Suppressor macrophage treated with lipopolysaccharide for 1 hour (primary cell): Measurements from ENCODE around the gene SDE2.
"Not testable (repeated sequence)": the region's sequence is repeated elsewhere in the genome, so short reads cannot be mapped to it uniquely, and the experiment has no call there.

ENCODE experiments used
- DNase-seq, 3 donors: peaks; one replicate each; pipeline ENCODE4 v3.0.0-alpha.2; 2020 to 2022

Gene SDE2

GRCh38 chr1:225999227-225999911 lies at the start of gene SDE2:
SDE2 (minus strand) TSS chr1:225999343; CDS start chr1:225999312, 31 bp downstream.
- DNase-seq = peak; percentile 99 to 100 (median 100)

GRCh38 chr1:226048886-226049285 lies 49.7 kb upstream of the SDE2 start:
- DNase-seq = peak in 1 of 3 donors; percentile 15

- peak in 1 of 3 donors; percentile 18 for DNase-seq
Observed at GRCh38 chr1:226047495-226047894, 48.4 kb upstream of the SDE2 start.

GRCh38 chr1:226046240-226046639 lies 47.1 kb upstream of the SDE2 start:
- DNase-seq = peak; percentile 86 to 90 (median 88)

GRCh38 chr1:226044514-226045101 lies 45.5 kb upstream of the SDE2 start:
- peak in 1 of 3 donors; percentile 18 for DNase-seq

GRCh38 chr1:226041419-226041818 lies 42.3 kb upstream of the SDE2 start:
- DNase-seq = peak in 1 of 3 donors; percentile 15

- no peak for DNase-seq
Observed at GRCh38 chr1:226038661-226039060, 39.5 kb upstream of the SDE2 start.

- DNase-seq = peak; percentile 33 to 44 (median 36)
Observed at GRCh38 chr1:226035915-226036314, 36.8 kb upstream of the SDE2 start.

- DNase-seq = peak; percentile 95 to 99 (median 98)
Observed at GRCh38 chr1:226034482-226034881, 35.3 kb upstream of the SDE2 start.

GRCh38 chr1:226033991-226034390 lies 34.8 kb upstream of the SDE2 start:
- DNase-seq = no peak

- peak; percentile 61 to 85 (median 64) for DNase-seq
Observed at GRCh38 chr1:226033582-226033981, 34.4 kb upstream of the SDE2 start.

GRCh38 chr1:226029568-226030225 lies 30.6 kb upstream of the SDE2 start:
- DNase-seq = no peak

- peak; percentile 88 to 98 (median 93) for DNase-seq
Observed at GRCh38 chr1:226029093-226029496, 30.0 kb upstream of the SDE2 start.

GRCh38 chr1:226027538-226028217 lies 28.5 kb upstream of the SDE2 start:
- DNase-seq = peak; percentile 30 to 40 (median 32)

- no peak for DNase-seq
Observed at GRCh38 chr1:226026833-226027232, 27.7 kb upstream of the SDE2 start.

GRCh38 chr1:226023735-226024134 lies 24.6 kb upstream of the SDE2 start:
- DNase-seq = no peak

- no peak for DNase-seq
Observed at GRCh38 chr1:226021801-226022200, 22.7 kb upstream of the SDE2 start.

- no peak for DNase-seq
Observed at GRCh38 chr1:226021401-226021800, 22.3 kb upstream of the SDE2 start.

GRCh38 chr1:226019572-226019971 lies 20.4 kb upstream of the SDE2 start:
- no peak for DNase-seq

- no peak for DNase-seq
Observed at GRCh38 chr1:226017070-226017469, 17.9 kb upstream of the SDE2 start.

GRCh38 chr1:226009650-226010044 lies 10.5 kb upstream of the SDE2 start:
- DNase-seq = no peak

GRCh38 chr1:226007126-226007892 lies 8.2 kb upstream of the SDE2 start:
- DNase-seq = not testable (repeated sequence)

GRCh38 chr1:226006686-226007085 lies 7.5 kb upstream of the SDE2 start:
- DNase-seq = no peak
